NCI-H2029 (cell line): ENCODE data around the gene TBC1D2B.

ENCODE experiments used
- DNase-seq: peaks from one replicate; lab custom pipeline; 2025; lab: John Stamatoyannopoulos, UW

TBC1D2B gene

GRCh38 chr15:78072080-78072892 is 5.2 kb downstream of the TBC1D2B start:
- DNase-seq: no peak

- DNase-seq: no peak
Observed at GRCh38 chr15:78071383-78071782, 6.1 kb downstream of the TBC1D2B start.

DNA sequence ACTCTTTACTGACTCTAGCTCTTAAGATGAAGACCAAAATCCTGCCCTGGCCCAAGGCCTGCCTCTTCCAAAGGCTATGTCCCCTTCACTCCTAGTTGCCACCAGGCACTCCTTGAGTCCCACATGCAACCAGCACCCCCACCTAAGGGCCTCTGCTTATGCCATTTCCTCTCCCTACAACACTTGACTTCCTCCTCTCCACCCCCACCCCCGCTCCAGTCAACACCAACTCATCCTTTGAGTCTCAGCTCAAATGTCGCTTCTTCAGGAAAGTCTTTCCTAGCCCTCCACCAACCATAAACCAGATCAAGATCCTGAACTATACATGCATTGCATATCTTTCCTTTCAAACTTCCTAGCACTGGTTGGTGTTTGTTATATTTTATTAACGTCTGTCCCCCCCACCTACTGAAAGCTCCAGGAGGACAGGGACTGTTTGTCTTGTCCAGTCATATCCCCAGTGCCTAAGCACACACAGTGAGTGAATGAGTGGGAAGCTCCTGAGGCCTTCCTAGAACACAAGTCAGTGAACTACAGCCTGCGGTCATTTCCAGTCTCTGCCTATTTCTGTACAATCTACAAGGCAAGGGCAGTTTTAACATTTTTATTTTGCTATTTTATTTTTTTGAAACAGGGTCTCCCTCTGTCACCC is 7.3 kb downstream of the TBC1D2B start:
- no peak for DNase-seq

GRCh38 chr15:78069462-78070029 is 8.0 kb downstream of the TBC1D2B start:
- DNase-seq: no peak

- no peak for DNase-seq
Observed at GRCh38 chr15:78069052-78069414, 8.5 kb downstream of the TBC1D2B start.

DNA sequence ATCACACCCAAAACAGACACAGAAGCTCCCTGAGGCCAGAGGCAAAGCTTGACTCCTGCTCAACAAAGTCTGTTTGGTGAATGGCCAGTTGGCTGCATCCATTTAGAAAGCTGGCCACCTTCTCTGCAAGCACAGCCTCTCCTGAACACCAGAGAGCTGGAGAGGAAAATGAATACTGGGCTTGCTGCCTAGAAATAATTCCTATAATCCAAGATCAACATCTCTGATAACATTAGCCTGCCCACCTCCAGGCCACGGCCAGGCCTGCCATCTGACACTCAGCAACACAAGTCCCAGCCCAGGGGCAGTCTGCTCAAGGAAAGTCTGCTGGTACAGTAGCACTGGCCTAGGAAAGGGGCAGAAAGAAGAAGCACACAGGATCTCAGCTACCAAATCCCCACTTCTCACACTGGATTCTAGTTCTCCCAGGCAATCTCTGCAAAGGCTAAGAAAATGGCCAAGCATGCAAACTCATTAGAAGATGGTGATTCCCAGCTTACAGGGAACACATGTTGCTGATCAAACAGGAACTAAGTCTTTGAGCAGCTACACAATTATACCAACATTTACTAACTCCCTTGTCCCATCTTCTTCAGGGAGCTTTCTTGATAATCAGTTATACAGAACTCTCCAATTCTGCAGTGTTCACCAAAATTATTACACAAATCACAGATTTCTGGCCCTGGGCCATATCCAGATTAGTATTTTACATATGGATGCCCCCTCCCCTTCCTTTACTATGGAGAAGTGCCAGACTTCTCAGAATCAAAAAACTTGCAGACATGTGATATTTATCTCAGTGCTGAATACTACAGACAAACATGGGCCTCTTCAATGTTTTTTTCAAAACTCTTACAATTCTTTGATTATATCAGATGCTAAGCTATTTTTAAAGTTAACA is 9.9 kb downstream of the TBC1D2B start:
- no peak for DNase-seq

GRCh38 chr15:78065973-78066946 is 11.3 kb downstream of the TBC1D2B start:
- no peak for DNase-seq

- no peak for DNase-seq
Observed at GRCh38 chr15:78065284-78065872, 12.1 kb downstream of the TBC1D2B start.

DNA sequence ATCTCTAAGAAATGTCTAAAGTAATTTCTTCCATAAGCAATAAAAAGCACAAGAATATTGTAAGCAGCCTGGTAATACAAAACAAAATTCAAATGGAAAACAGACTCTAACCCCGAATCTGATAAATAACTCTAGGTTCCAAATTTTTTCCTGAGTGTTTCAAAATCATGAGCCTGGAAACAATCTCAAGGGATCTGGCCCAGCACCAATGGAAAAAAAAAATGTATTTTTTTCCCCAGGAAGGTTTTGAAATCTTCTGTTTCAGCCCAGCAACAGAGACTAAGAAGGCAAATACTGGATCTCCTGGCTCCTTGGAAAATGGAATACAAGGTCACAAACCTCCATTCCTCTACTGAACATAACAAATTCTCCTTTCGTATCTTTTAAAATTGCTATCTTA is 13.0 kb downstream of the TBC1D2B start:
- no peak for DNase-seq

GRCh38 chr15:78063970-78064385 is 13.5 kb downstream of the TBC1D2B start:
- DNase-seq: no peak

GRCh38 chr15:78063217-78063616 is 14.3 kb downstream of the TBC1D2B start:
- no peak for DNase-seq

- DNase-seq: no peak
Observed at GRCh38 chr15:78061963-78062427, 15.5 kb downstream of the TBC1D2B start.

- DNase-seq: no peak
Observed at GRCh38 chr15:78060232-78060631, 17.3 kb downstream of the TBC1D2B start.

- peak; percentile 7 for DNase-seq
Observed at GRCh38 chr15:78059110-78059839, 18.2 kb downstream of the TBC1D2B start.

DNA sequence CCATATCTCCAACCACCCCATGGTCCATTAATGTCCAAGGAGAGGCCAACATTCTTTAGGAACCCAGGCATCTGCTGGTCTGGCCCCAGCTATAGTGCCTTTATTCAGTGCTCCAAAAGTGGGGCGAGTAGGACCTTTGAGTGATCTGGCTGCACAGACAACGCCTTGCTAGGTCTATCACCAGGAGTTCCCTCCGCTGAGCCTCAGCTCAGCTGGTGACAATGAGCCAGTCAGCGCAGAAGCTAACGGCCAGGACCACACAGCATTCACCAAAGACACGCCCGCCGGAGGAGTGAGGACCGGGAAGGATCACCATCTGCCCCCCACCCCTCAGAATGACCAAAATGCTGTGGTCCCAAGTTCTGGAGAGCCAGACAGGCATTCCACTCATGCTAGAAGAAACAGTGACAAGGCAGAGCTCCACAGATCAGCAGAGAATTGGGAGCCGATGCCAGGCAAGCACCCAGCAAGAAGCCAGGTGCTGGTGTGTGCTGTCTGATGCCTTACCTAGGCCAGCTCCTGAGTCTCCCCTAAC is 19.0 kb downstream of the TBC1D2B start:
- DNase-seq: no peak

- DNase-seq: no peak
Observed at GRCh38 chr15:78057803-78058202, 19.7 kb downstream of the TBC1D2B start.

GRCh38 chr15:78056714-78057269 is 20.7 kb downstream of the TBC1D2B start:
- DNase-seq: no peak

DNA sequence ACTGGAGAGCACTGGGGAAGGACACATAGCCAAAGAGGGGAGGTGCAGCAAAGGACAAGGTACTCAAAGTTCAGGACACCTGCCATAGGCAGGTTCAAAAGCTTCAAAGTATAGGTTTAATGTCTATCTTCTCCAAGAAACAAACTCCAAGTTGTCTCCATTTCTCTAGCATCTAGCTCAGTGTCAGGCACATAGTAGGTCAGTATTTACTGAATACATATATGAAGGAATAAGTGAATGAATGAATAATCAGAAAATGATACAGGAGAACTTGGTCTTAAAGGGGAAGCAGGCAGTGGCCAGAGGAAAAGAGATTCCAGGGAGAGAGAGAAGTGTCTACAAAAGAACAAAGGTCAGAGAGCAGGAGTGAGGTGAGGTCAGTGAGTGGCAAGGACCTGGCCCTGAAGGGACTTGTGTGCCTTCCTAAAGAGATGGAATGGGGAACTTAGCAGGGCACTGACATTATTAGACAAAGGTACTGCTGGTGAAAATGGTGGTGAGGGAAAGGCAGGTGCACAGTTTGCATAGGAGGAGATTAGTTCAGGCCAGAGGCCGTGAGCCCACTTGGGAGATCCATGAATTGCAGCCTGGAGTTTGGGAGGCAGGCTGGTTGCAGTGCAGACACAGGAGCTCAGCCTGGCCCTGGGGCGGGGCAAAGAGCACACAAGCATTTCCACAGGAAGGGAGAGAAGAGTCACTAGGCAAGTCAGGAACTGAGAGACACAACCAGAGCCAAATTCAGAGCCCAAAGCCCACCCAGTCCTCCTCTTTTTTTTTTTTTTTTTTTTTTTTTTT is 21.4 kb downstream of the TBC1D2B start:
- DNase-seq: no peak
